ENCODE measurements around the gene PGS1. TPM values are rescaled to one million over a fixed set of nuclear protein-coding genes. Genes with fewer than 3 reads are reported as not detected.

PGS1 gene
- total RNA-seq, 4 donors from 2014 or later: 24.1 to 53.0 (median 38.8) TPM

DNA sequence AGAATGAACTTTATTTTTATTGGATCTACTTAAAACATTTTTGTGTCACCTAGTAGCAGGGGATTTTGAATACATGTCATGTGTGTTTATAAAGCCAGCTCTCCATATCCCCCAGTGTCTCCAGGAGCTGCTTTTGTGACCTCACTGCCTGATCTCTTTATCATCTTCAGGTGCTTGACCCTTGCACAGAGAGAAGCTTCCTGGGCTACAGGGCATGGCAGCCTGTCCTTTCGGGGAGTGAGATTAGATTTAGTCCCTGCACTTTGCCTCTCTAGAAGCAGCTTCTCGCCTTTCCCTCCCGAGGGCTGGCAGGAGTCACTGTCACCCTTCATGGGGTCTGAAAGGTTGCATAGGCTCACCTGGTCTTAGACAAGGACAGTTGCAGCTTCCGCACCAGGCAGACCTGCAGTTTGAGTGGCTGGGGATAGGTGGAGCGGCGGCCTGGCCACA lies 42.7 kb downstream of the PGS1 start:
- peak overlapping the region in 2 of 4 donors; percentile 3 to 13 for H3K27ac ChIP-seq

DNA sequence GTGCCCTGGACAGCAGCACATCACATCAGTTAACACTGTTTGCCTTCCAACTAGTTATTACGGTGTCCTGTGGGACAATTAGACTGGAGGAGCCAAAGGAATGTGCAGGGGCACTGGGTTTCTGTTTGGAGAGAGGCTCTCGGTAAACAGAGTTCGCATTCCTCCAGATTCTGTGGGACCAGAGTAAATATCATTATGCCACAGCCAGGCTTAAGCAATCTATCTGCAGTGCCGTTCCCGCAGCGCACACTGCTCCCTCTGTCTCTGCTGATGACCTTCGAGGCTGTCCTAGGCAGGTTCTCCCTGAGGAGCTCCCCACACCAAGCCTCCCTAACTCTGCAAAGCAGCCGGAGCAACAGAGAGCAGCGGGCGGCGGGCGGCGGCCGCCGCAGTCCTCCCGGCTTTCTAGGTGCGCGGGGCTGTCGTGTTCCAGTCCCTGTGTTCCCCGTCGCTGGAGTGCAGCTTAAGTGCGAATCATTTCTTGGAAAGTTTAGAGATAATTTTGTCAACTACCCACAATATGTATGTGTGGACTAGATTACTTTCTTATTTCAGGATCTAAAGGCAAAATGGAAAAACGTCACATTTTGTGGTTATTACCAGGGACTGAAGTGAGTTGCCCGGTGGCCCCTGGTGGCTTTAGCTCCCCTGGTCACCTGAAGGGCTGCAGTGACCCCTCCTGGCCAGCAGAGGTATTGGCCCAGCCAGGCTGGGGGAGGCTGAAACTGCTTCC lies 43.3 kb downstream of the PGS1 start:
- no peak for TF ChIP-seq EP300 (IDR thresholded peaks at IDR 0.05)
- TF ChIP-seq, protein P1, sequence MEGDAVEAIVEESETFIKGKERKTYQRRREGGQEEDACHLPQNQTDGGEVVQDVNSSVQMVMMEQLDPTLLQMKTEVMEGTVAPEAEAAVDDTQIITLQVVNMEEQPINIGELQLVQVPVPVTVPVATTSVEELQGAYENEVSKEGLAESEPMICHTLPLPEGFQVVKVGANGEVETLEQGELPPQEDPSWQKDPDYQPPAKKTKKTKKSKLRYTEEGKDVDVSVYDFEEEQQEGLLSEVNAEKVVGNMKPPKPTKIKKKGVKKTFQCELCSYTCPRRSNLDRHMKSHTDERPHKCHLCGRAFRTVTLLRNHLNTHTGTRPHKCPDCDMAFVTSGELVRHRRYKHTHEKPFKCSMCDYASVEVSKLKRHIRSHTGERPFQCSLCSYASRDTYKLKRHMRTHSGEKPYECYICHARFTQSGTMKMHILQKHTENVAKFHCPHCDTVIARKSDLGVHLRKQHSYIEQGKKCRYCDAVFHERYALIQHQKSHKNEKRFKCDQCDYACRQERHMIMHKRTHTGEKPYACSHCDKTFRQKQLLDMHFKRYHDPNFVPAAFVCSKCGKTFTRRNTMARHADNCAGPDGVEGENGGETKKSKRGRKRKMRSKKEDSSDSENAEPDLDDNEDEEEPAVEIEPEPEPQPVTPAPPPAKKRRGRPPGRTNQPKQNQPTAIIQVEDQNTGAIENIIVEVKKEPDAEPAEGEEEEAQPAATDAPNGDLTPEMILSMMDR (IDR thresholded peaks at IDR 0.05): peak in 3 of 4 experiments; percentile 97 to 99 (median 98)
- Histone ChIP-seq H3K9me3 (no peaks in the 10 kb centered on the region), H3K4me1 (peaks cover 0 to 32% (median 9%) of the 10 kb centered on the region in 3 donors), H3K27ac (peak overlapping the region in 2 of 4 donors; percentile 3 to 13), H3K27me3 (no peaks in the 10 kb centered on the region), H3K4me3 (no peak overlapping the region), H3K36me3 (peaks cover 0 to 65% of the 10 kb centered on the region in 2 donors)
- WGBS, 2 donors (ENCODE audit: low coverage in 1 of 2): 37 to 74% methylated on average over 3 to 8 of the region's 24 CpGs
- ATAC-seq: peak; percentile 61

More for the DNA sequence above, 42.7 kb downstream of the PGS1 start:
- H3K4me3 ChIP-seq: no peak overlapping the region
- peaks cover 0 to 62% of the 10 kb centered on the region in 2 donors for H3K36me3 ChIP-seq
- TF ChIP-seq, protein P1 (IDR thresholded peaks at IDR 0.05): no peak
- TF ChIP-seq POLR2AphosphoS5 (IDR thresholded peaks at IDR 0.05): no peak
- H3K9me3 ChIP-seq: no peaks in the 10 kb centered on the region
- H3K4me1 ChIP-seq: peaks cover 0 to 38% (median 14%) of the 10 kb centered on the region in 3 donors
- H3K27me3 ChIP-seq: no peaks in the 10 kb centered on the region
- 100% methylated on average over 1 of the region's 6 CpGs; no CpG with 5 or more reads in 1 of the 2 donors for WGBS, 2 donors (ENCODE audit: low coverage in 1 of 2)
- no peak for ATAC-seq

DNA sequence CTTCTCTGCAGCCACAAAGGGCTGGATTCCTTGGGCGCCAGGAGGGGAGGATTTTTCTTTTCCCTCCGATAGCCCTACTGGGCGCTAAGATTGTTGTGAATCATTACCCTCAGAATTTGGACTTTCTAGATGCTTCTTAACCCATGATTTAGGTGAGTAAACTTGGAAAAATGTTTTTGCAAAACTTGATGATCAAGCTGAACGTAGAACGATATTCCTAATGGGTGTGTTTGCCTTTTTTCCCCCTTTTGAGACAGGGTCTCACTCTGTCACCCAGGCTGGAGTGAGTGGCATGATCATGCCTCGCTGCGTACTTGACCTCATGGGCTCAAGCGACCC lies 43.8 kb downstream of the PGS1 start:
- TF ChIP-seq EP300 (IDR thresholded peaks at IDR 0.05): no peak
- TF ChIP-seq POLR2A (IDR thresholded peaks at IDR 0.05): no peak
- no peak for TF ChIP-seq POLR2AphosphoS5 (IDR thresholded peaks at IDR 0.05)
- TF ChIP-seq, protein P1 (IDR thresholded peaks at IDR 0.05): no peak
- Histone ChIP-seq H3K27me3 (no peaks in the 10 kb centered on the region), H3K9me3 (no peaks in the 10 kb centered on the region), H3K4me3 (no peak overlapping the region), H3K36me3 (peaks cover 0 to 70% of the 10 kb centered on the region in 2 donors), H3K27ac (no peak overlapping the region), H3K4me1 (peaks cover 0 to 27% (median 7%) of the 10 kb centered on the region in 3 donors)
- WGBS, 2 donors (ENCODE audit: low coverage in 1 of 2): 56 to 66% methylated on average over 7 to 8 of the region's 8 CpGs
- no peak for ATAC-seq

DNA sequence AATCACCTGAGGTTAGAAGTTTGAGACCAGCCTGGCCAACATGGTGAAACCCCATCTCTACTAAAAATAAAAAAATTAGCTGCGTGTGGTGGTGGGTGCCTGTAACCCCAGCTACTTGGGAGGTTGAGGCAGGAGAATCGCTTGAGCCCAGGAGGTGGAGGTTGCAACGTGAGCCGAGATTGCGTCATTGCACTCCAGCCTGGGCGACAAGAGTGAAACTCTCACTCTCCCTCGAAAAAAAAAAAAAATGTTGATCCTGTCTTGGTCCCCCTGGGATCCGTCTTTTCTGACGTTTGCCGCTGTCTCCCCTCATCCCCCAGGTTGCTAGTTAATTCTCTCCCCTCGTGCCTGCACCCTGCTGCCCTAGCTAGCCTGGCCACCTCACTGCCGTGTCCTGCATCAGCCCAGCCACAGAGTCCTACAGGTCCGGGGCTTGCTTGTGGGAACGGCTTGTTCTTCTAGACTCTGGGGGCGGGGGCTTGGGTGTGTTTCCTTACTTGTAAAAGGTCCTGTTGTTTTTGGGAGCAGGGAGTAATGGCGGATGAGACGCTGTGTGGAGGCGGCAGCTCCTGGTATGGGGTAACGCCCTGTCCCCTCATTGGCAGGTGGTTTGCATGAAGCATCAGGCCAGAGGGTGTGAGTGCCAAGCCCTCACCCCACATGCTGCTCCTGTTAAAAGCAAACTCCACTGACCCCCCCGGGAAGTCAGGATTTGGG lies 44.6 kb downstream of the PGS1 start:
- peaks cover 0 to 24% (median 4%) of the 10 kb centered on the region in 3 donors for H3K4me1 ChIP-seq
- no peaks in the 10 kb centered on the region for H3K27me3 ChIP-seq
- no peak overlapping the region for H3K4me3 ChIP-seq
- WGBS, 2 donors (ENCODE audit: low coverage in 1 of 2): 67 to 81% methylated on average over 8 to 9 of the region's 20 CpGs
- no peak overlapping the region for H3K27ac ChIP-seq
- ATAC-seq: no peak
- TF ChIP-seq, protein P1 (IDR thresholded peaks at IDR 0.05): no peak
- TF ChIP-seq EP300 (IDR thresholded peaks at IDR 0.05) (no peak), POLR2A (IDR thresholded peaks at IDR 0.05) (no peak), POLR2AphosphoS5 (IDR thresholded peaks at IDR 0.05) (no peak)
- H3K36me3 ChIP-seq: peaks cover 0 to 74% of the 10 kb centered on the region in 2 donors
- H3K9me3 ChIP-seq: no peaks in the 10 kb centered on the region
